Glomerular visceral epithelial cell (primary cell): ENCODE results near the gene GPC5.
"Not testable (repeated sequence)": the region's sequence is repeated elsewhere in the genome, so short reads cannot be mapped to it uniquely, and the experiment has no call there.

Experiments used
- DNase-seq: peaks from one replicate; pipeline ENCODE4 v3.0.0-alpha.2; 2016; ENCODE audit errors: extremely low spot score

The GPC5 gene

DNA sequence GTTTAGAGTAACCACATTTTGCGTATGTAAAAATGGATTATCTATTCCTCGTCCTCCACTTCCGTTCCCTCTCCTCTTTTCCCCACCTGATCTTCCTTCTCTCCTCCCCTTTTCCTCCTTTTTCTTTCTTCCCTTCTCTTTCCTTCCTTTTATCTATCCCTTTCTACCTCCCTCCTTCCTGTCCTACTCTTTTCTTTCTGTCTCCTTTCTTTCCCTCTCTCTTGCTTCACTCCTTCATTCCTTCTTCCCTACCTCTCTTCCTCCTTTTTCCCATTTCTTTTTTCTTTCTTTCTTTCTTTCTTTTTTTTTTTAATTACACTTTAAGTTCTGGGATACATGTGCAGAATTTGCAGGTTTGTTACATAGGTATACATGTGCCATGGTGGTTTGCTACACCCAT lies 1139.7 kb downstream of the GPC5 start:
- DNase-seq, result no peak

DNA sequence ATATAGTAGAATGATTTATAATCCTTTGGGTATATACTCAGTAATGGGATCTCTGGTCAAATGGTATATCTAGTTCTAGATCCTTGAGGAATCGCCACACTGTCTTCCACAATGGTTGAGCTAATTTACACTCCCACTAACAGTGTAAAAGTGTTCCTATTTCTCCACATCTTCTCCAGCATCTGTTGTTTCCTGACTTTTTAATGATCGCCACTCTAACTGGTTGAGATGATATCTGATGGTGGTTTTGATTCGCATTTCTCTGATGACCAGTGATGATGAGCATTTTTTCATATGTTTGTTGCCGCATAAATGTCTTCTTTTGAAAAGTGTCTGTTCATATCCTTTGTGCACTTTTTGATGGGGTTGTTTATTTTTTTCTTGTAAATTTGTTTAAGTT lies 1140.7 kb downstream of the GPC5 start:
- not testable (repeated sequence) for DNase-seq

DNA sequence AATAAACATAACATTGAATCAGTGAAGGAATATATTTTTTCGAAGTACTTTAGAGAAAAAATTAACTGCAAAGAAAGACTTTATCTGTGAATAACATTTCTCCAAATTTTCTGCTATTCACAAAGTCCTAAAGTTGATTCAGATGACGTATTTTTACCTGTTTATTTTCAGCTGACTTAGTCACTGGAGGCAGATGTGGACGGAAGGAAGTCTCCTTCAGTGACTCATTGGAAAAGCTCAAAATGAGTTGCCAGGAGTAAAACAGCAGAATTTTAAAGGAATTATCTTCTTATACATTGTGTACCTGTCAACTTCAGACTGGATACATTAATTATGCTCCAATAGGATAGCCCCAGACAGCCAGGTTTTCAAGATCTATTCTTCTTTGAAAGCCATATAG lies 1148.8 kb downstream of the GPC5 start:
- DNase-seq, result peak; percentile 16

DNA sequence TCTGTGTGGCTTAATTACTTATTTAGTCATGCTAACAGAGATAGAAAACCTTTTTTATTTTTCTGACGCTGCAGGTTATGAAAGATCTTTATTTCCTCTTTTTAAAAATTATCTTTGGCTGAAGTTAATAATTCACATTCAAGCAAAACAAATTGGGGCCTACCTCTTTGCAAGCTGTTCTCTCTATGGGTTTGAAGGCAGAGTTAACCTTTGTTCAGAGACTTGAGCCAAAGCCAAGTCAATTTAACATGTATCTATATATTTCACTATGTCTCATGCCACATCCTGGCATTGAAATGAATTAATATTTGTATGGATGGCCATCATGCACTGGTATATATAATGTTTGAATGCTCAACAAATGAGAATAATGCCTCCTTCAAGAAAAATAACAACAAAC lies 1150.9 kb downstream of the GPC5 start:
- DNase-seq, result no peak

DNA sequence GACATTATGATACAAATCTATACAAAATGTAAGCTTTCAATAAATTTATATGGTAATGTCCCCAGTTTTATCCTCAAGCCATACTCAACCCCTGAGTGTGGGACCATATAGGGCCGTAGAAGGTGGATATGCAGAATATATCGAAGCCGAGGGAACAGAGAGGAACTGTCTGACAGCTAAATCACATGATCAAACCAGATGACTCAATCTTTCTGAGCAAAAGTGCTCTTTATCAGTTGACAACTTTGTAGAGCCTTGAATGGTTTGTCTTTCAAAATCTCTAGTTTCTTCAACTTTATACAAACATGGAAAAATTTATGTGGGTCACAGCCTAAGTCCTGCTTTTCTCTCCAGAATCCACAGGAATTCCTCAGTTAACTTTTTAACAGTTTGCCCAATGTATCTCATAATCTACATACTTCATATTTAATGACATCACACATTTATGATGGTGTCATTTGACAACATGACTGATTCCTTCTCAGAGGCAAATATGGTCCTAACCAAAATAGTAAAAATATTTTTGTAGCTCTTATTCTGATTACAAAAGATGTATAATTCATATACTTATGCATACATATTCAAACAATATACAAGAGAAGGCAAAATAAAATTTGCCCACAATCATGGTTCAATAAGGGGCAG lies 1155.2 kb downstream of the GPC5 start:
- no peak for DNase-seq

DNA sequence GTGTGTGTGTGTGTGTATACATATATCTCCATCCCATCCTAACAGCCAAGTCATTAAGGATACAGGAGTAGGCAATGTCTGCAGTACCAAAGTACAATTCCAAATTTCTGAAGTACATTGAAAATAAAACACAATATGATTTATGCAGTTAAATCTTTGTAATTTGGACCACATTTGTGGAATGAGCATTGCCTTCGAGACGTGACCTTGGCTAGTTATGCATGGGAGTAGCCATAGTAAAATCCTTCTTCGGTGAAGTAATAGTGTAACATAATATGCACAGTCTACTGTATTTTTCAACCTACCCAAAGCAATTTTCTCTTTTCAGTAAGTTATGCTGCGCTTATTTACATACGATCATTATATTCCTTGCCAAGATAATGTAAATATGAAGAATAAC lies 1162.5 kb downstream of the GPC5 start:
- no peak for DNase-seq

DNA sequence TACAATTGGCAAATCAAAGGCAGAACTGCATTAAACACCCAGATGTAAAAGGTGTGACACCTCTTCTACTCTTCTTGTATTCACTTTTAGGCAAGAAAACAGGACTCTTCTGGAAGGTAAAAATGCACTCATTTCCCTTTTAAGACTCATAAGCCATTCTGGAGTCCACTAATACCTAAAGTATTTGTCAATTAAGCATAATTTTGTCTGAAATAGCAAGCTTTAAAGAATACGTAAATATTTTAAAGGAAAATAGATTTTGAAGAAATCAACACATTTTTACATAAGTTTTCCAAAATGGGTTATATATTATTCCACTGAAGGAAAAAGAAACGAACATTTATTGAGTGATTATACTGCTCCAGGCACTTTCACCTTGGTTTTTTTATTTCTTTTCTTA lies 1166.5 kb downstream of the GPC5 start:
- no peak for DNase-seq

DNA sequence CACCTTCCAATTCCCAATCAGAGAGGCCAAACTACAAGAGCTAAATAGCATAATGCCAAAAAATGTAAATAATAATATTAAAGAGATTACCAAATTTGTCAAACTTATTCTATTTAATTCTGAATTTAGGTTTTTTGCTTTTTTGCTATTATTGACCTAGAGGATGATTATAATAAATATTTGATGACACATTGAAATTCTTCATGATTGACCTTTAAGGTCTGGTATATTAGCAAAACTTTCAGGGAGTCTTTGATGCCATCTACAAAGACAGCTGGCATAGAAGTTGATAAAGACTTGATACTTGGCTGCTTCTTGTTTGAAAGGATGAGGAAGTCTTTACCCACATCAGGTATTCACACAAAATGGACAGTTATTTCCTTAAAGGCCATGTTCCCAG lies 1168.3 kb downstream of the GPC5 start:
- no peak for DNase-seq

DNA sequence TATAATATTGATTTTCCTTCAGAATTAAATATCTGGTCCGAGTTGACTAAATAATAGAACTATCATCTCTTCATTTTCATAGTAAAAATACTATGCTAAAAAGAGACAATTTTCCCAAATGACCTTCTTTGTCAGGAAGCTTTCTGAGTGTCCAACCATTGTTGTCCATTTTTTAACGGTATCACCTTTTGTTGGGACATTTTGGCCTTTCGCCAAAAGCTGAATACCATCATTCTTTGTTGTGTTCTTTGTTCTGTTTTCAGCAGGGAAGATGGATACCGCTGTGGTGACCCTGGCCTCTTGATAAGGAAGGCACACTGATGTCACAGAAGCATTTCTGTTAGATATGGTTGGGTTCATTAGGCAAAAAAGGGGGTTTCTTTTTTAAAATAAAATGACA lies 1173.8 kb downstream of the GPC5 start:
- DNase-seq, result no peak

DNA sequence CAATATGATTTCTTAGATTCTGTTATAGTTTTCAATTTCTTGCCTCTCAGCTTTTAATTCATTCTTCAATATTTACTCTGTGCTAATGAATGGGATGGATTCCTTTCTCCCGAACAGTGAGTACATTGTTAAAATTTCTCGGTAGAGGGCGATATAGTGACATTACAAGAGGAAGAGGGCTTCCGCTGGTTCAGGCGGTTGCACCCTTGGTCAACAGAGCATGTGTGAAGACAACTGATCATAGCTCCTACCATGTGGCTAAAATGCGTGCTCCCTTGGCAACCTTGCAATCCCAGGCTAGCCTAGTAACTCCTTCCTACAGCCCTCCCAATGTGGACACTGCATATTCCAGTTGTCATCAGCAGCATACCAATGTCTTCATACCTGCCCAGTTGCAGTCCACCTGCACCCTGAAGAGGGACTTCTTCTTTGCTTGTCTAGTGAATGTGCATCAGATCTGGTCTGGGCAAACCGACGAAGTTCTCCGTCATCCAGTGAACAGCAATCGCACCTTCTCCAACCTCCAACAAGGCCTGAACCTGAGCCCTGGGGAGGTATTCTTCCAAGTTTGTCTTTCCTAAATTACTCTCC lies 1175.1 kb downstream of the GPC5 start:
- peak; percentile 54 for DNase-seq

DNA sequence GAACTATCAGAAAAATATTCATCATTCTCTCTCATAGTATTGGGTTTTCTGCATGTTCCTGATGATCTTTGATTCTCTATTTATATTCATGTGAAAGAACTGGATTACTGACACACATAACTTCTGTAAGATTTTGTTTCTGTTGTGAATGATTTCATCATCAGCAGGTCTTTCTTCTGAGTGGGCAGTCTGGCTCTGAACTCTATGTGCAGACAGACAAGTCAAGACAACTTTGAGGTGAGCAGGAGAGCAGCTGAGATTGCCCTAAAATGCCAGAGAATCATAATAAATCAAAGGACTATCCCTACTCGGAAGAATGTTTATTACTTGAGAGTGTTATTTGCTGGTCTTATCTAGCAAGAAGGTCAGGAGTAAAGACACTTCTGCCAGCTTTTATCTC lies 1176.1 kb downstream of the GPC5 start:
- no peak for DNase-seq

DNA sequence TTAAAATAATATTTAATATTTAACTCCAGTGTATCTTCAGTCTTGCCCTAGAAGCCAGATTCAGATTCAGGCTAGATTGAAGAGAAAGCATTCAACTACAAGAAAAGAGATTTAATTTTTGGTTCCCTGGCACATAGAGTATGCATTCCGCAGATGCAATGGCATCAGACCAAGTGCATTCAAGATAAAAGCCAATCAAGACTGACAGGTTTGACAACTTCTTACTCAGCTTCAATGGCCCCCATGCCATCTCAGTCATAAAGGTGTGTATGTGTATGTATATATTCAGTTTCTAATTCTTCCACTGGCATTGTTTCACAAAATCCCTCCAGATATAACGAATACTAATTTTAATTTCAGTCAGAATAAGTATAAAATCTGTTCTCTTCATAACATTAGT lies 1177.4 kb downstream of the GPC5 start:
- DNase-seq, result no peak

DNA sequence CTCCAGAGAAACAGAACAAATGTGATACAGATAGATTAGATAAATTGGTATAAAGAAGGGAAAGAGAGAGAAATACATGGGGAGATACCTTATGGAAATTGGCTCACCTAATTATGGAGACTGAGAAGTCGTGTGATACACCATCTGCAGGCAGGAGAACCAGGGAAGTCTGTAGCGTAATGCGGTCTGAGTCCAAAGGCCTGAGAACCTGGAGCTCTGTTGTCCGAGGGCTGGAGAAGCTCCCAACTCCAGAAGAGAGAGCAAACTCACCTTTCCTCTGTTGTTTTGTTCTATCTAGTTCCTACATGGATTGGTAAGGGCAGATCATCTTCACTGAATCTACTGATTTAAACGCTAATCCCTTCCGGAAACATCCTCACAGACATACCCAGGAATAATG lies 1179.9 kb downstream of the GPC5 start:
- DNase-seq, result no peak

DNA sequence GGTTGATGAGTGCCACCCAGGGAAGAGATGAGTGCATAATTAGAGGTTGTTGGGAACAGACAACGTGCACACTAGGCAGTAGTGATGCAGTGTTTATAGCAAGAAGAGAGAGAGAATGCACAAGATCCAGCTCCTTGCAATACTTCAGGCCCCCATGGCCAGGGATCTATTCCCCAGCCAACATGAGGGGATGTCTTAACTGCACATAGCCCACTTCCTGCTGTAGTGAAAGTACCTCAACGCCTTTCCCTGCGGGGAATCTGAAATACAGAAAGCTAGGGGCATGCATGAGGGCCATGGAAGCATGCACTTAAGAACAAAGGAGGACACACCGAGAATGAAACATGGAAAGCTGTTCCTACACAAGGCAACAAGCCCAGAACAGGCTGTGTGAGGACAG lies 1191.5 kb downstream of the GPC5 start:
- DNase-seq, result no peak

DNA sequence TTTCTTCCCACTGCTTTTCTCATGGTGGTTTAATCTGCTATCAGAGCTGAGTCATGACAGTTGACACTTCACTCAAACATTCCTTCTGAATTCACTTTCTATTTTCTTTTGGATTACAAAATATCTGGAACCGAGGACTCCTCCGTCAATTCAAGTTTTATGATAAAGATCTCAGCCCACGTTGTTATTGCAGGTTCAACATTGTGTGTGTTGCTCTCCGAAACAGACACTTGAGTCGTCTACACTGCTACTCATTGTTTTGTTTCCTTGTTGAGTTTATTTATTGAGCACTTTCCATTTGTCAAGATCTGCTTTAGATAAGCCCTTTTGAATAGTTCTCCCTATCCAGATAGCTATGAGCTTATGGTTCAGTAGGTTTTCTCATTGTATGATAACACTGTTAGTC lies 1192.1 kb downstream of the GPC5 start:
- DNase-seq, result peak; percentile 8

DNA sequence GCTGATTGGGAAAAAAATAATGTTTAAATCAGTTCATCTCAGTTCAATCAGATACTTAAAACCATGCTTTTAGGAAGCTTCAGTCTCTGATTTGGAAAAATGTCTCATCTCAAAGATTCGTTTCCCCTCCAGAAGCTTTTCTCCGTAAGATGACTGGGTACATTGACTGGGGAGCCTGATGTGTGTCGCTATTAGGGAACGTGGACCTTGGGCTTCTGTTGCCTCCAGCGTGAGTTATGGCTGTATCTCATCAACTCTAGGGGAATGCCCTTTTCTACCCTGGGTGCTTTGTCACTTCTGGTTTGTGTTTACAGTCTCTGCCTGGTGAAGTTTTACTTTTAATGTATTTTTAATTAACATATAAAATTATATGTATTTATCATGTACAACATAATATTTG lies 1192.7 kb downstream of the GPC5 start:
- no peak for DNase-seq

DNA sequence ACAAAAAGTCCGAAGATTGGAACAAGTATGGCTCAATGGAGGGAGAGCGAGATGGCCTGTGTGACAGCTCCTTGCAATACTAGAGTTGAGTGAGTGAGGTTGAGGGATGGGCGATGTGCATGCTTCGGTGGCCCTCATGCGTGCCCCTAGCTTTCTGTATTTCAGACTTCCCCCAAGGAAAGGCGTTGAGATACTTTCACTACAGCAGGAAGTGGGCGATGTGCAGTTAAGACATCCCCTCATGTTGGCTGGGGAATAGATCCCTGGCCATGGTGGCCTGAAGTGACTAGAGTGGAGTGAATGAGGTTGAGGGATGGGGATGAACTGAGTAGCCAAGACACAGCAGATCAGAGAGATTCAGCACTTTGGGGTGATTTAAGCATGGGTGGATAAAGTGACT lies 1194.3 kb downstream of the GPC5 start:
- no peak for DNase-seq

DNA sequence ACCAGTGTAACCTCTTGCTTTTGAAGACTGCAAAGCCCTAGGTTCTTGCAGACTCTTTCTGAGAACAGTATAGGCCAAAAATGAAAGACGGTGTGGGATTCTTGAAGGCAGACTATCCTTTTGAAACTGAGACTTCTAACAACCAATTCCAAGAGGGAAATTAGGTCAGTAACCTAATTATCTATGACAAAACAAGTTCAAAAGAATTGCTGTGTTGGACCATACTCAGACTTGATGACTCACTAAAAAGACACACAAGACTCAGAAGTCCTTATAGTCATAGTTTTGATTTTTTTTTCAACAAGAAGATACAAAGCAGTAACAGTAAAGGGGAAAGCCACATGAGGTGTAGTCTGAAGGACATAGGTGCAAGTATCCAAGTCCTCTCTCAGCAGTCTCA lies 1204.1 kb downstream of the GPC5 start:
- no peak for DNase-seq

DNA sequence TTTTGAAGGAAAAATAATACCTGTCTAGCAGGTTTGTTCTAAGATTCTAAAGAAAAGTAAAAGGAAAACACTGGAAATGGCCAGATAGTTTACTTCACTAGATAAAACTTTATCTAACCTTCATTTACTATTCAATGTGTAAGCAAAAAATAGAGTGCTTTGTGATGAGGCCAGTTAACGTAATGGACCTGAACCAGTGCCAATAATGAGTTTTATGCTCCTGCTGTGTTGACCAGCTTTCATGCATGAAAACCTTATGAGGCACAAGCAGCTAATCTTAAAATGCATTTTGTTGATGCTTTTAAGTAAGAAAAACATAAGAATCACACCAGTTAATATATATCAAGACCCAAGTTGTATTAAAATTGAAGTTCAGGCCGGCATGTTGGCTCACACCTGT lies 1211.0 kb downstream of the GPC5 start:
- no peak for DNase-seq

DNA sequence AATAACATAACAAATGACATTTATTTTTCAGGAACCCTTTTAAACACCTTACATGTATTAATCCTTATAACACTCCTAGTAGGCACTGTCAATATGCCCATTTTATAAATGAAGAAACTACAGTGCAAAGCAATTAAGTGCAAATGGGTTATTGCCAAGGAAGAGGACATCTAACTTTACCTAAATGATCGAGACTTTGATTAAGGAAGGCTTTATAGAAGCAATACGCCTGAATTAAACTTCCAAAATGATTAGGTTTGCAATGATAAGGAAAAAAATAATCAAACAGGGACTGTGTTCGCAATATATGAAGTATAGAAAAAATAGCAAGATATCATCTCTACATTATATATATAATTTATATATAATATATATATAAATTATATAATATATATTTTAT lies 1214.5 kb downstream of the GPC5 start:
- no peak for DNase-seq

DNA sequence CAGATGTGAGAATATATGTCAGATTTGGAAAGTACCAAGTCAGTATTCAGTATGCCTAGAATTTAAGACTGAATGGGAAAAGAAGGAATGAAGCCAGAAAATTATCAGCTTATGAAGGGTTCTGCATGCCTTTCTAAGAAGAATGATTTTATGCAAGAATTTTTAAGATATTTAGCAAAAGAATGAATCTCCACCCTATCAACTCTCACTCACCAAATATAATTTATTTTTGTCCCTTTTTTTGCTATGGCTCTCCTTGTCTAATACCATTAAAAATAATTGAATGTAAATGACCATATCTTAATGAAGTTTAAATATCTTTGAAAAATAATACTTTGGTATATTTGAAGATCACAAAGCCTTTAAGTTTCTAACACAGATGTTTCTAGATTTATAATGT lies 1215.5 kb downstream of the GPC5 start:
- no peak for DNase-seq

DNA sequence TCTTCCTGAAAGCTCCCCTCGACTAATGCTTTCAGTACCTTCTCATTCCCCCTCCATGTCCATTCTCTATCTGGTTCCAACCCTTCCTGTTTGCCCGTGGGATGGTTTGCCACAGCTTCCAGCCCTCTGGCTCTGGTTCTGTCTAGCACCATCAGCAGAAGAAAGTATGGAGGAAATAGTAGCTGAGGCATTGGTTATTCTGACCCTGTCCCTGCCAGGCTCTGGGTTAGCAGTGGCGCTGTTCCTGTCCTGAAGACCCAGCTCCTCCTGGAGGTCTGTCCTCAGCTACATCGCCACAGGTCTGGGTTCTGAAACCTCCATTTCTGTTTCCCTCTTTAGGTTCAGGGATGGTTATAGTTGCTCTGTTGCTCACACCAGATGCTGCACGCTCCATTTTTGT lies 1223.6 kb downstream of the GPC5 start:
- no peak for DNase-seq

DNA sequence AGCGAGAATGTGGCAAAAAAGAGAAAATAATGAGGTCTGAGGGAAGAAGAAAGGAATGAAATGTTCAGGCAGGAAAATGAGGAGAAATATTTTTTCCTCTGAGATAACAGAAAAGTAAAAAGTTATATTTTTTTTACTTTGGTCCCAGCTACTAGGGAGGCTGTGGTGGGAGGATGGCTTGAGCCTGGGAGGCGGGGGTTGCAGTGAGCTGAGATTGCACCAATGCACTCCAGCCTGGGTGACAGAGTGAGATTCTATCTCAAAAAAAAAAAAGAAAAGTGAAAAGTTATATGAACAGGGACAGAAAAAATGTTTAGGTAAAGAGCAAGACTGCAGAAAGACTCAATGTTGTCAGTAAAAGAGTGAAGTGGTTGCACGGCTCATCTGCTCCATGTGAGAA lies 1224.5 kb downstream of the GPC5 start:
- no peak for DNase-seq

DNA sequence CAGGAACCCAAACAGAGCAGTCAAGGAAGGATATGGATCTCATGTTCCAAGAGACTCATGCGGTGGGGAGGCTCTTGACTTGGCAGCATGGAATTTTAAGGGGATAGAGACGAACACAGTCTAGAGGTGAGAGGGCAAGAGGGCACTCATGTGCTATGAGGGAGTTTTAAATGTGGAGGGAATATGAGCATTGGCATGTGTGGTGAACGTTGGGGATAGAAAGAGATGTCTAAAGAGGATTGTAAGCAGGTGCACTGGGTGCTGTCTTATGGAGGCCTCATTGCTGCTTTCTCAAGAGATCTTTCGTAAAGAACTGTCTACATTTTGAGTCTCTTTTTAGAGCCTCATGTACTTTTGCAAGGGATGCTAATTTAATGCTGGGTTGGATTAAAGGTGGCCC lies 1227.9 kb downstream of the GPC5 start:
- no peak for DNase-seq
